ENCODE results near the gene BOLA3. TPM values are rescaled to one million over a fixed set of nuclear protein-coding genes. Genes with fewer than 3 reads are reported as not detected.

The BOLA3 gene
- total RNA-seq, 1 donor from 2014 or later, result 59.7 TPM

DNA sequence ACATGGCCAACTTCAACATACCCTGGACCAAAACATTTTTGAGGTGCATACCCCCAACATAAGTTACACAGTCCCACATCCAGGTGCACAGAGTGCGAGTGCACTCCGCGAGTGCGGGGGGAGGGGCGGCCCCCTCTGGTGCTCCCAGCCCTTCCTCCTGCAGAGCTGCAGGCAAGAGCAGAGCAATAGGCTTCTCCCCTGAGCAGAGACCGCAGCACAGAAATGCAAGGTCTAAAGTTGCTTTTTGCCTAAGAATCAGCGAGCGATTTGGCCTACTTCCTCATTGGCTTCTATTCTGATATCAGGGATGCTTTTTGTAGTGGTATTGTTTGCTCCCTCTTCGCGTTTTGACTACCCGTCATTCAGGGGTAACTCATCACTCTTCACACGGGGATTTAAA, 40.6 kb downstream of the BOLA3 start:
- no peak for TF ChIP-seq POLR2AphosphoS5 (IDR thresholded peaks at IDR 0.05; ENCODE audit: insufficient read depth in 1 of 2, low read depth in 1 of 2)
- no peak for TF ChIP-seq POLR2A (IDR thresholded peaks at IDR 0.05)
- Histone ChIP-seq H3K36me3 (no peaks in the 10 kb centered on the region), H3K27ac (no peak overlapping the region), H3K4me1 (no peaks in the 10 kb centered on the region), H3K9me3 (no peaks in the 10 kb centered on the region), H3K4me3 (no peak overlapping the region), H3K27me3 (no peaks in the 10 kb centered on the region)
- intact Hi-C loops (cut with DNase I), result no loop called here
- DNase-seq (ENCODE audit: extremely low spot score in 2 of 2), result no peak

DNA sequence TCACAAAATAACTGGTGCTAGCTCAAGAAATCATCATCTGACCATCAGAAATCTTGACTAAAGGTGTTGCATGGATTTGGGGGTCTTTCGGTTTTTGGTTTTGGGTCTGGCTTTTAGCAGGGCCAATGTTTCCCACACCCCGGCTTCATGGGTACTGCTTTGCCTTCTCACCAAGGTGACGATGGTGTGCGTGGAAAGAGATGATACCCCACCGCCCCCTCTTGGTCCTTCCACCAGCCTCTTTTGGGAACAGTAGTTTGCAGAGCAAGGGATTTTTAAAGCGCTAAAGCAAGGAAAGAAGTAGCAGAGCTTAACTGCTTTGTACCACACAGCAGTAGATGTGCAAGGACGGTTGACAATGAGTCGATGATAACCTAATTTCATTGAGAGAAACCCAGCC, 42.3 kb downstream of the BOLA3 start:
- Histone ChIP-seq H3K9me3 (no peaks in the 10 kb centered on the region), H3K4me1 (no peaks in the 10 kb centered on the region), H3K4me3 (no peak overlapping the region), H3K36me3 (peaks cover 0 to 14% of the 10 kb centered on the region in 2 donors), H3K27me3 (no peaks in the 10 kb centered on the region), H3K27ac (no peak overlapping the region)
- no peak for DNase-seq (ENCODE audit: extremely low spot score in 2 of 2)
- intact Hi-C loops (cut with DNase I), result no loop called here
- TF ChIP-seq, protein P1, sequence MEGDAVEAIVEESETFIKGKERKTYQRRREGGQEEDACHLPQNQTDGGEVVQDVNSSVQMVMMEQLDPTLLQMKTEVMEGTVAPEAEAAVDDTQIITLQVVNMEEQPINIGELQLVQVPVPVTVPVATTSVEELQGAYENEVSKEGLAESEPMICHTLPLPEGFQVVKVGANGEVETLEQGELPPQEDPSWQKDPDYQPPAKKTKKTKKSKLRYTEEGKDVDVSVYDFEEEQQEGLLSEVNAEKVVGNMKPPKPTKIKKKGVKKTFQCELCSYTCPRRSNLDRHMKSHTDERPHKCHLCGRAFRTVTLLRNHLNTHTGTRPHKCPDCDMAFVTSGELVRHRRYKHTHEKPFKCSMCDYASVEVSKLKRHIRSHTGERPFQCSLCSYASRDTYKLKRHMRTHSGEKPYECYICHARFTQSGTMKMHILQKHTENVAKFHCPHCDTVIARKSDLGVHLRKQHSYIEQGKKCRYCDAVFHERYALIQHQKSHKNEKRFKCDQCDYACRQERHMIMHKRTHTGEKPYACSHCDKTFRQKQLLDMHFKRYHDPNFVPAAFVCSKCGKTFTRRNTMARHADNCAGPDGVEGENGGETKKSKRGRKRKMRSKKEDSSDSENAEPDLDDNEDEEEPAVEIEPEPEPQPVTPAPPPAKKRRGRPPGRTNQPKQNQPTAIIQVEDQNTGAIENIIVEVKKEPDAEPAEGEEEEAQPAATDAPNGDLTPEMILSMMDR (IDR thresholded peaks at IDR 0.05), result no peak
- TF ChIP-seq POLR2AphosphoS5 (IDR thresholded peaks at IDR 0.05; ENCODE audit: insufficient read depth in 1 of 2, low read depth in 1 of 2) (no peak), POLR2A (IDR thresholded peaks at IDR 0.05) (no peak)

DNA sequence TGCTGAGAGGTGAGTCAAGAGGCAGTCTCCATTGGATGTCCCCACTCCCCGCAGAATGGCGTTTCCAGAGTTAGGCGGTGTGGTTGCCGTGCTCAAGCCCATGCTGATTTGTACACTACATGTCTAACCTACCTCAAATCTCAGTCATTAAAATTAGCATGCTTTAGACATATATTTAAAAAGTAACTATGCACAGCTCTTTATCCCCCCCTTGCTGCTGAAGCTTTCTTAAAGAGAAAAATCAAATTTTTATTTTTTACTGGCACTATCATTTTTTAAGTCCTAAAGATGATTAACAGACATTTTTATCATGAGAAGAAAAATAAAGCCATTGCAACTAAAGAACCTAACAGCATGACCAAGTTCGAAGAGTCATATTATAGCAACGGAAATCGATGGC, 42.9 kb downstream of the BOLA3 start:
- TF ChIP-seq POLR2A (IDR thresholded peaks at IDR 0.05) (no peak), POLR2AphosphoS5 (IDR thresholded peaks at IDR 0.05; ENCODE audit: insufficient read depth in 1 of 2, low read depth in 1 of 2) (no peak)
- TF ChIP-seq, protein P1 (IDR thresholded peaks at IDR 0.05), result no peak
- Histone ChIP-seq H3K4me3 (no peak overlapping the region), H3K27me3 (no peaks in the 10 kb centered on the region), H3K36me3 (peaks cover 0 to 18% of the 10 kb centered on the region in 2 donors), H3K4me1 (no peaks in the 10 kb centered on the region), H3K9me3 (no peaks in the 10 kb centered on the region), H3K27ac (no peak overlapping the region)
- intact Hi-C loops (cut with DNase I), result no loop called here
- DNase-seq (ENCODE audit: extremely low spot score in 2 of 2), result no peak

DNA sequence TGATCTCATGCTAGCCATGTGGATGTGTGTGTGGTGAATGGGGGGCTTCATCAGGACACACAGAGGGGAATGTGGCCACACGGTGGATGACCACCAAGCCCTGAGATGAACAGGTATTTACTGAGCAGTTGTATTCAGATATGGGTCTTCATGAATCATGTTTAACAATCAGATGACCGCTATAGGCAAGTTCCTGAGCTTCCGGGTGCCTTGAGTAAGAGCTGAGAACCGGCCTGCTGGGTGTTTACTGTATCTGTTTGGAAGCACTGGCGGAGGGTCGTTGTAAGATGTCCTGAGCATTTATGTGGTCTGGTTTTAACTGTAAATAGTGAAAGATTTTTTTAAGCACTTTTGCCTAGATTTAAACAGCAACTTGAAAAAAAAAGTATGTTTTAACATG, 43.9 kb downstream of the BOLA3 start:
- DNase-seq (ENCODE audit: extremely low spot score in 2 of 2), result no peak
- no peaks in the 10 kb centered on the region for H3K9me3 ChIP-seq
- no peaks in the 10 kb centered on the region for H3K4me1 ChIP-seq
- no peak overlapping the region for H3K4me3 ChIP-seq
- no peaks in the 10 kb centered on the region for H3K27me3 ChIP-seq
- H3K36me3 ChIP-seq, result peaks cover 0 to 28% of the 10 kb centered on the region in 2 donors
- H3K27ac ChIP-seq, result no peak overlapping the region
- no peak for TF ChIP-seq POLR2A (IDR thresholded peaks at IDR 0.05)
- no peak for TF ChIP-seq POLR2AphosphoS5 (IDR thresholded peaks at IDR 0.05; ENCODE audit: insufficient read depth in 1 of 2, low read depth in 1 of 2)
- TF ChIP-seq, protein P1 (IDR thresholded peaks at IDR 0.05), result no peak
- intact Hi-C loops (cut with DNase I), result no loop called here

DNA sequence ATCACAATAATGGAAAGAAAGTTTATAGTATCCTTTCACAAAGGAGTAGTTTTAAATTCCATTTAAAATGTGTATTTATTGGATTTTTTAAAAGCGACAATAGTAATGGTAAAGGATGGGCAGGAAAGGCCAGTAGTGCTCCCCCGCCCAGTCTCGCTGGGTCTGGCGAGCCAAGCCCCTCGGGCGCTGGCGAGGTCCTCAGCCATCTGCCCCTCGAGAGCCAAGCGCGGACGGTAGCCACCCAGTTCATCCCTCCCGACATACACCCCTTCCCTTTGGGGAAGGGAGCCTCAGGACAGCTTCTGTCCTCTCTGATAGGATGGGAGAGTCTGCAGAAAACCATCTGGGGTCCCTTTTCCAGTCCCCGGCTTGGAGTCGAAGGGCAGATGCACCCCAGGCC, 45.2 kb downstream of the BOLA3 start:
- Histone ChIP-seq H3K27ac (no peak overlapping the region), H3K36me3 (peaks cover 0 to 28% of the 10 kb centered on the region in 2 donors), H3K4me3 (no peak overlapping the region), H3K9me3 (no peaks in the 10 kb centered on the region), H3K4me1 (no peaks in the 10 kb centered on the region), H3K27me3 (no peaks in the 10 kb centered on the region)
- intact Hi-C loops (cut with DNase I), result no loop called here
- DNase-seq (ENCODE audit: extremely low spot score in 2 of 2), result no peak
- TF ChIP-seq, protein P1 (IDR thresholded peaks at IDR 0.05), result no peak
- TF ChIP-seq POLR2AphosphoS5 (IDR thresholded peaks at IDR 0.05; ENCODE audit: insufficient read depth in 1 of 2, low read depth in 1 of 2) (no peak), POLR2A (IDR thresholded peaks at IDR 0.05) (no peak)
